G401.6 (cell line): ENCODE measurements around the gene NUBPL.
"Not testable (repeated sequence)": the region's sequence is repeated elsewhere in the genome, so short reads cannot be mapped to it uniquely, and the experiment has no call there.

Source experiments
- FAIRE-seq: peaks from 2 replicates; lab custom pipeline; 2012; peaks lifted over from hg19 to GRCh38; lab: Jason Lieb, UNC

NUBPL gene

DNA sequence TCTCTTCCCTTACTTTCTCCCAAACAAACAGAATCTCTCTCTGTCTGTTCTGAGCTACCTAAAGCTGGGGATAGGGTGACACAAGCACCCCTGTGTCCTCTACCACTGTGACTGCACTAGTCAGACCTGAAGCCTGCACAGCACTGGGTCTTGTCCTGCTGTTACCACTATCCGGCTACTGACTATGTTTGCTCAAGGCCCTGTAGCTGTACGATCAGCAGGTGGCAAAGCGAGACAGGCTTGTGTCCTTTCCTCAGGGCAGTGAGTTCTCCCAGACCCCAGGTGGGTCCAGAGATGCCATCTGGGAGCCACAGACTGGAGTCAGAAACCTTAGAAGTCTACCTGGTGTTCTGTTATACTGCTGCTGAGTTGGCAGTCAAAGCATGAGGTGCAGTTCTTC lies 116.4 kb downstream of the NUBPL start:
- no peak for FAIRE-seq

DNA sequence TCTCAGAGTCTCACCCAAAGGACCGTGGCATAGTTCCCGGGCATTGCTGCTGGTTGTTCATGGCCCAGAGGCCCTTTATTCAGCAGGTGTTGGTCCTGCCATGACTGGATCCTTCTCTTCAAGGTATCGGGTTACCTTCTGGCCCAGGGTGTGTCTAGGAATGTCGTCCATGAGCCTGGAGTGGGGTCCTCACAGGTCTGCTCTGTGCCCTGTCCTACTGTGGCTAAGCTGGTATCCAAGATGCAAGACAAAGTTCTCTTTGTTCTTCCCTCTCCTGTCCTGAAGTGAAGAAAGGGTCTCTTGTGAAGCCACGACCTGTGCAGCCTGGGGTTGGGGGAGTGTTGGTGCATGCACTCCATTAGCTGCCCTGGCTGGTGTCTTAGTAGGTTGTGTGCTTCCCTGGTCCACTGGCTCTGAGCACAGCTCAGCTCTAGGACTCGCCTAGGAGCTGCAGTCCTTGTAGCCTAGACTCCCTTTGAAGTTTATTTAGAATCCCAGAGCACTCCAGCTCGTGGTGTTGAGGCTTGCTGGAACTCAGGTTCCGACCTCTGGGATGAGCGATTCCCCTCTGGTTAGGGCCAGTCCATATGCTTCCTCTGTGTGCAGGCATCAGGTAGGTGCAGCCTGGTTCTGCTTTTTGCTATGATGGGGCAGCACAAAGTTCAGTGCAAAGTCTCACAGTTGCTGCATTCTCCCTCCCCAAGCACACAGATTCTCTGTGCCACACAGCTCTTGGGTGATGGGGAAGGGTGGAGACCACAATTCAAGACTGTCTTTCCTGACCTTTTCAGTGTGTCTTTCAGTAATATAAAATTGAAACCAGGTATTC lies 117.4 kb downstream of the NUBPL start:
- FAIRE-seq, result no peak

DNA sequence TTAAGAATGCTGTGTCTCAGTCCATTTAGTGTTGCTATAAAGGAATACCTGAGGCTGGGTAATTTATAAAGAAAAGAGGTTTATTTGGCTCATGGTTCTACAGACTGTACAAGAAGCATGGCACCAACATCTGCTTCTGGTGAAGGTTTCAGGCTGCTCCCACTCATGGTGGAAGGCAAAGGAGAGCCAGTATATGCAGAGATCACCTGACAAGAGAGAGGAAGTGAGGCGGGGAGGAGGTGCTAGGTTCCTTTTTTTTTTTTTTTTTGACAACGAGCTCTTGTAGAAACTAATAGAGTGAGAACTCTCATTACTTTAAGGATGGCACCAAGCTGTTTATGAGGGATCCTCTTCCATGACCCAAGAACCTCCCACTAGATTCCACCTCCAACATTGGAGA lies 121.6 kb downstream of the NUBPL start:
- FAIRE-seq, result no peak

DNA sequence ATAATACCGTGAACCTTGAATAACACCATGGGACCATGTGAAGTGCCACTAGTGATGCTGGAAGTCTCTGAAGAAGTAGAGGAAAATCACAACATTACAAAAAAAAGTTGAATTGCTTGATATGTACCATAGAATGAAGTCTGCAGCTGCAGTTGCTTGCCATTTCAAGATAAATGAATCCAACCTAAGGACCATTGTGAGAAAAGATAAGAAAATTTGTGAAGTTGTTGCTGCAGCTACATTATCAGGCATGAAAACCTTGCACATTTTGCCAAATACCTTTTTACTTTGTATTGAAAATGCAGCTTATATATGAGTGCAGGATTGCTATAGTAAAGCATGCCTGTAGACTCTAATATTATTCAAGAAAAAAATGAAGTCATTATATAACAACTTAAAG lies 126.5 kb downstream of the NUBPL start:
- FAIRE-seq, result no peak

GRCh38 chr14:31690056-31690455 lies 128.9 kb downstream of the NUBPL start:
- no peak for FAIRE-seq

DNA sequence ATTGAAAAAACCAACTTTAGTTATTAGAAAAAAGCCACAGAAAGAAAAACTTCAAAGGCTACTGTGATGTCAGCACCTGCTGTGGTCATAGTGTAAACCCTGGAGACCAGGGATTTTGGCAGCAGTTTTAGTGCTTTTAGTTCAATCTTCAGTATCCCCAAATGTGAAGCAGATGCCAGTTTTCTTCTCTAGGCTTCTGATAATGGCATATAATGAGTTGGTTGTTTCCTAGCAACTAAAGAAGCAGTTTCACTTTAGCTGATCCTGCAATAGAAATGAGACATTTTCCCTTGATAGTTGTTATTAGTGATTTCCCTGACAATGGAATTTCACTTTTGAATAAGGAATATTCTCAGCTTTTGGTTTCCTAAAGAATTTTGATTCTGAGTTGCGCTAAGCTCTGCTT lies 131.2 kb downstream of the NUBPL start:
- no peak for FAIRE-seq

DNA sequence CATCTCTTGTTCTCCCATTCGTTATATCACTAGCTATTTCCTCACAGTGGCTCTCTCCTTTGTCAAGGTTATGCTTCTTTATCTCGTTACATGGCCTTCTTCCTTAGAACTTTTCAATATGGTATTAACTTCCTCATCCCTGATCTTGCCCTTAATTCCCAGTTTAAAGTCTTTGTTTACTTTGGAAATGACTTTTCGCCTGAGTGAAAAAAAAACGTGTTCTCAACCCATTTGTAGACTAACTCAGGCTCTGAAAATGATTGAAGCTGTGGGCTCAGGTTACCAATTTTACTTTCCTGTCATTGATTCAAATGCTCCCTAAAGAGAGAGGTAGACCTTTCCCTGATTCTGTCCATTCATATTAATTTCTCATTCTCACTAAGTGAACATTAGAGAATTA lies 135.2 kb downstream of the NUBPL start:
- FAIRE-seq, result no peak

- FAIRE-seq, result no peak
These were observed 138.6 kb downstream of the NUBPL start for GRCh38 chr14:31699809-31700208.

- FAIRE-seq, result no peak
These were observed 139.3 kb downstream of the NUBPL start for GRCh38 chr14:31700282-31701074.

GRCh38 chr14:31702130-31702529 lies 140.9 kb downstream of the NUBPL start:
- no peak for FAIRE-seq

- FAIRE-seq, result no peak
These were observed 141.9 kb downstream of the NUBPL start for GRCh38 chr14:31703056-31703455.

DNA sequence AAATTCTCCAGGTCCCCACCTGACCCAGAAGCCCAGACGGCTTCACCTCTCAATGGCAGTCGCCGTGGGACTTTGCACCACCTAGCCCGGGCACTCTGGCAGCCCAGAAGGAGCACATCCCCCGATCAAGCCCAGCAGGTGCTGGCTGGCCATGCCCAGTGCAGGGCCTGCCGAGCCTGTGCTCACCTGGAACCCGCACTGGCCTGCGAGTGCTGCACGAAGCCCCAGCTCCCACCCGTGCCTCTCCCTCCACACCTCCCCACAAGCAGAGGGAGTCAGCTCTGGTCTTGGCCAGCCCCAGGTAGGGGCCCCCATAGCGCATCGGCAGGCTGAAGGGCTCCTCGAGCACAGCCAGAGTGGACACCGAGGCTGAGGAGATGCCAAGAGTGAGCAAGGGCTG lies 144.5 kb downstream of the NUBPL start:
- FAIRE-seq, result no peak

GRCh38 chr14:31708661-31709060 lies 147.5 kb downstream of the NUBPL start:
- not testable (repeated sequence) for FAIRE-seq

DNA sequence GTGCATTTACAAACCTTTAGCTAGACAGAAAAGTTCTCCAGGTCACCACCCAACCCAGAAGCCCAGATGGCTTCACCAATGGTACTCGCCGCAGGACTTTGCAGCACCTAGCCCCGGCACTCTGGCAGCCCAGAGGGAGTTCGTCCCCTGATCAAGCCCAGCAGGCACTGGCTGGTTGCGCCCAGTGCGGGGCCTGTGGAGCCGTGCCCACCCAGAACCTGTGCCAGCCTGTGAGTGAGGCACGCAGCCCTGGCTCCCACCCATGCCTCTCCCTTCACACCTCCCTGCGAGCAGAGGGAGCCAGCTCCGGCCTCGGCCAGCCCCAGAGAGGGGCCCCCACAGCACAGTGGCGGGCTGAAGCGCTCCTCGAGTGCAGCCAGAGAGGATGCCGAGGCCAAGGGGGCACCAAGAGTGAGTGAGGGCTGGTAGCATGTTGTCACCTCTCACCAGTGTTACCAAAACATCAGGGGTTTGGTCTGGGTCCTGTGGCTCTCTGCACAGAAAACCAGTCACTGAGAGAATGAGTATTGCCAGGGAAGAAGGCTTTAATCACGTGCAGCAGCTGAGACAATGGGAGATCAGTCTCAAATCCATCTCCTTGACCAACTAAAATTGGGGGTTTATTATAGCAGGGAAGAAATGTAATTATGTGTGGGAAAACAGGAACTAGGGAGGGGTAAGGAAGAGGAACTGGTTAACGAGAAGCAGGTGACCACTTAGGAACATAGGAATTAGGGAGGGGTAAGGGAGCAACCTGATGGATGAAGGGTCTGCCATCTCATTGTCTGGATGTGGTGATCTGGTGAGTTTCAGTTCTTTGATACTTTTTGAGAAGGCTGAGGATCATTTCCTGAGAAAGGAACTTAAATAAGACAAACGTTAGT lies 151.3 kb downstream of the NUBPL start:
- no peak for FAIRE-seq

DNA sequence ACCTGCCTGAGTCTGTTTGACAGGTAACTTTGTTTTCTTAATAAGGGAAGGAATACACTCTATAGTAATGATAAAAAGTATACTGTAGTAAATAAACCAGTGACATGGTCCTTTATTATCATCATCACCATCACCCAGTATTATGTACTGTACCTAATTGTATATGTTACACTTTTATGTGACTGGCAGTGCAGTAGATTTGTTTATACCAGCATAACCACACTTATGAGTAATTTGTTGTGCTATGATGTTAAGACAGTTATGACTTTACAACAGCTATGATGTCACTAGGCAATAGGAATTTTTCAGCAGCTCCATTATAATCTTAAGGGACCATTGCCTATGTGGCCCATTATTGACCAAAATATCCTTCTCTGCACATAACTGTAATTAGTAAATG lies 155.0 kb downstream of the NUBPL start:
- FAIRE-seq, result no peak

GRCh38 chr14:31717294-31718085 lies 156.3 kb downstream of the NUBPL start:
- no peak for FAIRE-seq

DNA sequence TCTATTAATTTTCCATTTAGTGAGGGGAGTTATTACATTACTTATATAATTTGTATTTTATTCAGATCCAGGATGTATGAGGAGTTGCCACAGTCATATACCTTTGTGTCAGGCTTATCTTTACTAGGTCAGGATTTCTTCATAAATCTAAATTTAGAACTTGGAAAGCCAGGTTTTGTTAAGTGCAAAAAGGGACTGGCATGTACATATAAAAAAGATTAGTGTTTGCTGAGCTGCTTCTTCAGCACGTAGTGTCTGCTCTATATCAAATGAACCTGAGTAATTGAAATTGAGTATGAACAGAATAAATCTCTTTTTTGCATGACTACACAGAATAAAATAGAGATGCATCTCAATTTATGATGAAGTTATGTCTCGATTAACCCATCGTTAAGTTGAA lies 157.4 kb downstream of the NUBPL start:
- FAIRE-seq, result no peak

- no peak for FAIRE-seq
These were observed 157.8 kb downstream of the NUBPL start for GRCh38 chr14:31718985-31719384.

DNA sequence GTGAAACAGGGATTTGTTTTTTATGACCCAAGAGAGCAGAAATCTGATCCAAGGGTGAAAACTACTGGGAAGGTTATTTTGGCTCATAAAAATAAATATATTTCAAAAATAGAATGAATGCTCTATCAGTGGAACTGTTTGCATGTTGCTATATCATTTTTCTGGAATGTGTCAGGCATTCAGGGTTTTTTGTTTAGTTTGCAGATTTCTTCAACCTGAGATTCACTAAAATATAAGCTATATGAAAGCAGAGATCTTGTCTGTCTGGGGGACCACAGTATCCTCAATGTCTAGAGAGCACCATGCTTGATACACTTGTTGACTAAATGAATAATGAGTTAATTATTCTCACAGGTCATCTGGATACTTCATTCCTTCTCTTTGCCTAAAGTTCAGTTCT lies 165.1 kb downstream of the NUBPL start:
- no peak for FAIRE-seq

DNA sequence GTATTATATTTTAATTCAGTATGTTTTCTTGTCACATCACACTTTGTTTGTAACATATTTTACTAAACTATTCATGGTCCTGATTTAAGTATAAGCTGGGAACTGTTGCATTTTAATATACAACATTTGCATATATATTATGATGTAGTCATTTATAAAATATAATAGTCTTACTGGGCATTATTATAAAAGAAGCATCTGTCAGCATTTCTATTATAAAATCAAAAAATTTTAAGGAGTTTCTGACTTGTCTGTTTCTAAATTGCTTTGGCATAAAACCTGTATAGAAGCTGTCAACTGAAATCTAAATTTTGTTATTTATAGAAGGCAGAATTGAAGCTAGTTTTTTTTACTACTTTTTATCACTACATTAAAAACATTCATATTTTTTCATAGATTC lies 166.6 kb downstream of the NUBPL start:
- no peak for FAIRE-seq

DNA sequence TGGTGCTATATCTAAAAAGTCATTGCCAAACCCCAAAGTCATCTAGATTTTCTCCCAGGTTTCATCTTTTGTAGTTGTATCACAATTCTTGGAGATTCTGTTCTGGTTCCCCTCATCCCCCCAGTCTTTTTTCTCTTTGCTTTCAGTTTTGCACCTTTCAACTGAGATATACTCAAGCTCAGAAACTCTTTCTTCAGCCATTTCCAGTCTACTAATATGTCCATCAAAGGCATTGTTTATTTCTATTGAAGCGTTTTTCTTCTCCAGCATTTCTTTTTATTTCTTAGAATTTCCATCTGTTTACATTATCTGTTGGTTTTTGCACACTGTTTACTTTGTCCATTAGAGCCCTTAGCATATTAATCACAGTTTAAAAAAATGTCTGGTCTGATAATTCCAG lies 179.5 kb downstream of the NUBPL start:
- no peak for FAIRE-seq

DNA sequence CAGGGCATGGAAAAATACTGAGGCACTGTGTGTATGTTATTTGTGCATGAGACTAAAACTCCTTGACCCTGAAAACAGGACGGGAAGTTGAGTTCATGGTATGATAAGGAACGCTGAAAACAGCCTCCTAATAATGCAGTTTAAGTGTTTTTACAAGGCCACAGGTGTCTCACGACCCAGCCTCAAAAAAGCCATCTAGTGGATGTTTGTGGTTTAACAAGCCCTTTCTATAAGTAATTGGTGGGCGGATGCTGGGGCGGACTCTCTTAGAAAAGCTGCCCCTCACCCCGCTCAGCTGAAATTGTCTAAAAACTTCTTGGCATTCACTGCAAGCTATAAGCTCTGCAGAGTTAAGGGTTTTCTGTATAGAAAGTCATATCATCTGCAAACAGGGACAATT lies 184.5 kb downstream of the NUBPL start:
- no peak for FAIRE-seq
